NOMO-1 (cell line): ENCODE measurements around the gene SIAH3.
"Not testable (repeated sequence)": the region's sequence is repeated elsewhere in the genome, so short reads cannot be mapped to it uniquely, and the experiment has no call there.

Experiments used
- DNase-seq, 2 experiments: peaks; one replicate each; lab custom pipeline; 2025; ENCODE audit not compliant: unreplicated experiment in 2 of 2; lab: John Stamatoyannopoulos, UW

Gene SIAH3, protein sequence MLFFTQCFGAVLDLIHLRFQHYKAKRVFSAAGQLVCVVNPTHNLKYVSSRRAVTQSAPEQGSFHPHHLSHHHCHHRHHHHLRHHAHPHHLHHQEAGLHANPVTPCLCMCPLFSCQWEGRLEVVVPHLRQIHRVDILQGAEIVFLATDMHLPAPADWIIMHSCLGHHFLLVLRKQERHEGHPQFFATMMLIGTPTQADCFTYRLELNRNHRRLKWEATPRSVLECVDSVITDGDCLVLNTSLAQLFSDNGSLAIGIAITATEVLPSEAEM

DNA sequence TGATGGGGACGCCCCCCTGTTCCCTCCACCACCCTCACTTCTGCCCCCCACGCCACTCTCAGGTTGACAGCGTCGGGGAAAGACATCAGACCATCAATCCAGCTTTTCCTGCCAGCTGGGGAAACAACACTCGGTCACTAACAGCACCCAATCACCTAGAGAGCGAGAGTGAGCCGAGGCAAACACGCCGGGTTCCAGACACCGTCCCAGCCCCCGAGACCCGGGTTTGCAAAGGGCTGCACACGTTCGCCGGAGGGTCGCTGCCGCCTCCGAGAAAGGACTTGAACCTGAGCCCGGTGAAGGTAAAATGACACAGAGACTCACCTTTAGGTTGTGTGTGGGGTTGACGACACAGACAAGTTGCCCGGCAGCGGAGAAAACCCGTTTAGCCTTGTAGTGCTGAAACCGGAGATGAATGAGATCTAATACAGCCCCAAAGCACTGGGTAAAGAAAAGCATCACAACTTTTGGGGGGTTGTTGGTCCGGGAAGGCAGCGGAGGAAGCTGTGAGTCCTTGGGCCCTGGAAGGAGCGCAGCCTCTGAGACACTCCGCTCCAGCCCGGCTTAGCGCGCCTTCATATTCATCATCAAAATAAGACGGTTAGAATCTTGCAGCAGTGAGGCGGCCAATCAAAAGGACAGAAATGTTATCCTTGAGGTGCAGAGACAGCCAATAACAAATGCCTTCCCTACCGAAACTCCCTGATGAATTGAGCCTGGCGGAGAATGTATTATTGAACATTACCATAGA is at the start of gene SIAH3:
TSS of gene SIAH3 (minus strand) at position 583 of the 751 bp plus-strand sequence. CDS start at position 459, 124 bp downstream.
- no peak for DNase-seq

DNA sequence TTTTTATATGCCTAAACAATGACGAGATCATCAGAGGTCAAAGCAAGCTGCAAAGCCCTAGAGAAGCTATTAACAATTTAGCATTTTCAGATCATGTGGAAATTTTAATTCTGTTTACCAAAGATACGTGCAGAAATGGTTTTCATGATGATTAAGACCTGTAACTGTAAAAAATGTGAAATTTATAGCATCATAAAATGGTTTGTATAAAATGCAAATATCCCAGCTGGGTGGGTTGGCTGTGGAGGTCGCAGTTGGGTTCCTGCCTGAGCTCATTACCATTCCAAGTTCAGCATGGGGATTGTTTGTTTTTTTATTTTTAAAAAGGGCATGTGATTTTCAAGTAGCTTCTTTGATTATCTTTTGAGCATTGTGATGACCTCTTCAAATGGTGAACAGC is 47.9 kb upstream of the SIAH3 start:
- no peak for DNase-seq

DNA sequence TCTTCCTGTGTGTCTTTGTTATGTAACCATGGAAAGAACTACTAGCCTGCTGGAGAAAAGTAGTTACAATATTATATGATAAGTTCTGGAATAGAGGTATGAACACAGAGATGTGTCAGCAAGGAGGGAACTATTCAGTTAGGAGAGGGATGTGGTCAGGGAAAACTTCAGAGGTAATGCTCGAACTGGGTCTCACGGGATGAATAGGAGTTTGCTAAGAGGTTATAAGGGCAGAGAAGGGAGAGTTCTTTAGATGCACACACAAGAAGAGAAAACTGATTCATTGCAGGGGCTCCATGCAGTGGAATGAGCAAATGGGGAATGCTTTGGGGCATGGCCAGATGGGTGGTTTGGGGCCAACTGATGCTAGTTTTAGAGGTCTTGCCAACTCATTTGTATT is 46.0 kb upstream of the SIAH3 start:
- no peak for DNase-seq

DNA sequence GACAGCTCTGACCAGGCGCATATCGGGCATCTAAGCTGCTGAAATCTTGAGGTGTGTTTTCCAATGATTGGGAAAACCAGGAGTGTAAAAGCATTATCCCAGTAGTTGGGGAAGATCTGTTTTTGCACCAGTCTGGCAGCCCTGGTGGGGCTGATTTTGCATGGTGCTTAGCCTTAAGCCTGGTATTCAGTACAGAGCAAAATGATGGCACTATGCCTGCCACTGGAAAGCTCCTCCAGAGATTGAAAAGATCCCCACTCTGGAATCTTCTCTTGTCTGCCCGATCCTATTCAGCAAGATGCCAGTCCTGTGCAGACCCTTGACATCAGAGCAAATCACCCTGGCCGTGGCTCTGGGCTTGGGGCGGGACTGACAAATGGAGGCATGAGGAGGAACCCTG is 44.7 kb upstream of the SIAH3 start:
- DNase-seq: no peak

DNA sequence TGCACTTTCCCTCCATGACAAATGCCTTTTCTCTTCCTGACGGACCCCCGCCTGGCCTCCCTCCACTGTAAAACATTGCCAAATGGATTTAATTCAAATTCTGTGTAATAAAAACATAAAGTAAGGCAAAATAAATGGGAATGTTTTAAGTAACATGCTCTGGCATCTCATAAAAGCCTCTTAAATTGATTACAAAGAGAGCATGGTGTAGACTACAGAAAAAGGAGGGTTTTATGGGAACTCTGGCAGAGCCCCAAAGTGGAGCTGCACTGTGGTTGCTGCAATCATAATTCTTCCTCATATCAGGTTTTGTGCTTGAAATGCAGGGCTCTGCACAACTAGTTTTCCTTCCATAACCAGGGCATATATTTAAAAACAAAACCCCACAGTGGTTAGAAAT is 44.3 kb upstream of the SIAH3 start:
- DNase-seq: no peak

DNA sequence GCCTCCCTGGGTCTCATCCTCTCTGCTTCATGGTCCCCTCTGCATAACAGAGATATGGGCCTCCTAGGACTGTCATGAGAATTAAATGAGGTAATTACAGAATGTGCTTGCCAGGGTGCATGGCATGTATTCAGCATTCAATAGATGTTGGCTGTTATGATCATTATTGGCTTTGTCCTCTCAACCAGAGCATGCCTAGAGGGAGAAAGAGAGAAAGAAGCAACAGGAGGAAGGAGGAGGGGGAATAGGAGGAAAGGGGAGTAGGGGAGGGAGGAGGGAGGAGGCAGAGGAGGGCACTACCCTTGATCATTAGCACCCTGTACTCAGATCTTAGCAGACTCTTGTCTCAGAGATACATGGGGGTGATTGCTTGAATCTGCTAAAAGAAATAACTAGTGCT is 41.0 kb upstream of the SIAH3 start:
- no peak for DNase-seq

DNA sequence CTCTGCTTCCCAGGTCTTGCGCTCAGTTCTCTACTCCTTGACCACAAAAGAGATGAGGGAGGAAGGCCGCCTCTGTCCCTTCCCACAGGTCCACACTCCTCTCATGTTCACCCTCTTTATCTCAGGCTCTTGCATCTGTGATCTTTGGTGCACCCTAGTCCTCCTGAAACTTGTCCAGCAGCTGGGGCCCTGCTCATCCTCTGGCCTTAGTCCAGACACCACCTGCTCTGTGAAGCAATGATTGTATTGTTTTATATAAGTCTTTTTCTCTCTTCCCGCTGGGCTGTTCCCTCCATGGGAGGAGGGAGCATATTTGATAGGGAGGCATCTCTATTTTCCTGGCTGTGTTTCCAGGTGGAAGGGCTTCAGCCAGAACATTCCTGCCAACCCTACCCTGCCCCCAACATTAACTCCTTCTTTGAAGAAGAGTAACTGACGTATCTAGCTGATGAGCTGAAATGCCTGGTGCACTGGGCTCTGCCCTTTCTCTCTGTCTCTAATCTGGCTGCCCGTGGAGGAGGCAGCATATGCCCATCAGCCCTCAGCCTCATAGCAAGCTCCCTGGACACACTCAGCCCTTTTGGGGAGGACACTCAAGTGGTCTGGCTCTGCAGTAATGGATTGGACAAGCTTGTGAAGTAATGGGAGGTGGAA is 38.2 kb upstream of the SIAH3 start:
- DNase-seq: no peak

DNA sequence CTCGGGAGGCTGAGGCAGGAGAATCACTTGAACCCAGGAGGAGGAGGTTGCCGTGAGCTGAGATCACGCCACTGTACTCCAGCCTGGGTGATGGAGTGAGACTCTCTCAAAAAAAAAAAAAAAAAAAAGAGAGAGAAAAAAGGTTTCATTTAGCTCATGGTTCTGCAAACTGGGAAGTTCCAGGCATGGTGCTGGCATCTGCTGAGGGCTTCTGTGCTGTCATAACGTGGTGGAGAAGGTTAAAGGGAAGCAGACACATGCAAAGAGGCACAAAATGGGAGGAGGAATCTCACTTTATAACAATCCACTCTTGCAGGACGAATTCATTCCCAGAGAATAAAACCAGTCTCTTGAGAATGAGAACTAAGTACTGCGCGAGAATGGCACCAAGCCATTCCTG is 34.9 kb upstream of the SIAH3 start:
- DNase-seq: no peak

DNA sequence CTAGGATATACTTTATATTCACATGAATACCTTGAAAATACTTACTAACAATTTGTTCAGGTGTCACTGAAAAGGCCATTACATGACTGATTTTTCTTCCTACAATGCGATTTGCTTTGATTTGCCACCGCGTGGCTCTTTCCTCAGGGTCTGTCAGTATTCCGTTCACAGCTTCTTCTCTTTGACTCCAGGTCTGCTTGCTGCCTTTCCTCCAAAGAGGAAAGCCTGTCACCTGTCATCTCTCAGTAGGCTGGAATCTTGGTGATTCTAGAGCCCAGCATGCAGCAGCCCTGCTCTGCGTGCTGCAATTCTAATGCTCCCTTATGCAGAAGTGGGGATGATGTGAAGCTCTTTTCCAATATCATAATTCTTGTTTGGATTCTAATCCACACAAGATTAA is 33.6 kb upstream of the SIAH3 start:
- no peak for DNase-seq

DNA sequence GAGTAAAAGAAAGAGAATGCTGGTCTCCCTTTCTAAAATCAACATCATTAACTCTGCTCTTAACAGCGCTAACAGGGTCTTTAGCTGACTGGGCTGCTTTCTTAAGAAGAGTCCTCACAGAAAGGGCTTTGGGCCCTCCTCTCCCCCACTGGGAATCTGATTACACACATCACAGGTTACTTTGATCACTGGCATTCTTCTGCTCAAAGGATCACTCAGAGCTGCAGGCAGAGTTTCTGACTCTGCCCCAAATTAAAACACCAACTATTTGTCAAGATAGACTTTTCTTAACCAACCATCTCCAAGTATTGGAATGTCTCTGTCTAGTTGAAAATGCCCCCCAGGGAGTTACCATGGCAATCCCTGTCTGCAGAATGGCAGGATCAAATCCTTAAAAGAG is 31.1 kb upstream of the SIAH3 start:
- DNase-seq: no peak

DNA sequence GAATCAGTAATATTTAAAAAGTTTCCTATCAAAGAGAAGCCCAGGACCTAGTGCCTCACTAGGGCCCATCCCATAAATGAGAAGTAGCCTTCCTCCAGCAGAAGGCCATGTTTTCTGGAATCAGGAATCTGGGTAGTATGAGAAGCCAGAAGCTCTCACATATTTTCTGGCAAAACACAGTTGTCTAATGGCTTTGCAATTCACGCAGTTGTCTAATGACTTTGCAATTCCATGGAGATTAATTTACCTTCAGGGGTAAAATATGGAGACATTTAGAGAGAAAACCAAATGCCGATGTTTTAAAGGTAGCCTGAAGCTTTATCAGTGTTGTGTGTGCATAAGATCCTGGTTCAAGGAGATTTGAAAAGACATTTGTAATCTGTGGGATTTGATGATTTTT is 29.8 kb upstream of the SIAH3 start:
- no peak for DNase-seq

DNA sequence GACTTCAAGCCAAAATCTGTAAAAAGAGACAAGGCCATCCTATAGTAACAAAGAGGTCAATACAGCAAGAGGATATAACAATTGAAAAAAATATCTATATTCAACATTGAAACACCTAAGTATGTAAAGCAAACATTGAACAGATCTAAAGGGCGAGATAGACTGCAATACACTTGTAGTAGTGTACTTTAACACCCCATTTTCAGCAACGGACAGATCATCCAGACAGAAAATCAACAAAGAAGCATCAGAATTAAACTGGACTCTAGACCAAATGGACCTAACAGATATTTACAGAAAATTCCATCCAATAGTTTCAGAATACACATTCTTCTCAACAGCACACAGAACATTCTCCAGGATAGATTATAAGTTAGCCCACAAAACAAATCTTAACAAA is 28.7 kb upstream of the SIAH3 start:
- DNase-seq: no peak

DNA sequence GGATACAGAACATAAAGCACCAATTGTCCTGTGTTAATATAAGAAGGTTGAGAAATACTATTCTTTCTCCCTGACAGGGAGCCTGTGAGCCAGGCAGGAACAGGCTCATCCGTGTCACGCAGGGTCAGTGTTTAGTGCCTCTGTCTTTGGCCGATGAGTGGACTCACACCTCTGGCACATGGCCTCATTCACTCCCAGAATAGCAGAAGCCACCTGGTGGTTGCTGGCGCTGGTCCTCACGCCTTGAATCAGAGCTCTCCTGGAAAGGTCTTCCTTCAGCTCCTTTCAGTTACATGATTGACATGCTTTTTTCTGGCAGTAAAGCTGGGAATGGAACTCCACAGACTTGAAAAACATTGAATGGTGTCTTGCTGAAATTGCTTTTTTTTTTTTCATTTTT is 28.1 kb upstream of the SIAH3 start:
- DNase-seq: no peak

DNA sequence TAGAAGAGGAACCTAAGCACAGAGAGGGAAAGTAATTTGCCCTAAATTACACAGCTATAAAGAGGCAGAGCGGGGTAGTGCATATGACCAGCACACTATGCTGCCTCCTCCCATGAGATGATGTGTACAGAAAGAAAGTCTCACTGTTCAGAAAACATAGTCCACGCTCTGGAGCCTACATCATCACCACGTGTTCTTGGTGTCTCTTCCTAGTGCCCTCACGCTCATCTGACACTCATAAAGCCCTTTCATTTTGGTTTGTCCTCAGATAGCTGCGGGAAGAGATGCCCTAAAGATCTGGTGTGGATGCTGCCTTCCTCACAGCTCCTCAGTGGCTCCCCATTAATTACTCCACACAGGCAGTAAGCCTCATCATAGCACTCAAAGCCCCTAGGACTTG is 27.4 kb upstream of the SIAH3 start:
- no peak for DNase-seq

DNA sequence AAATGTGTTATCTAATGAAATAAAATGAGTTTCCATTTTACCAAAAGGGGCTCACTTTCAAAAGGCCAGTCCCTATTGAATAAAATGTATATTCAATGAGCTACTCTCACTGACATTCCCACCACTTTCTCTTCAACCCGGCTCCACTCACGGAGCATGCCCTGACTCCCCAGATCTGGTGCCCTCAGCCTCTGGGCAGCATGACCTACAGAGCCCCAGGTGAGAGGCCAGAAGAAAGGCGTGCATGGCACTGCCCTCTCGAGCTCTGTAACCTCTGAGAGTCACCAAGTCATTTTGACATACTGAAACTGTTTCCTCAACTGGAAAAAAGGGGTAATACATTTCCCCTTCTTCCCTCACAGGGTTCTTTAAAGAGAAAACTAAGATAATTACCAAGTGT is 25.2 kb upstream of the SIAH3 start:
- no peak for DNase-seq

DNA sequence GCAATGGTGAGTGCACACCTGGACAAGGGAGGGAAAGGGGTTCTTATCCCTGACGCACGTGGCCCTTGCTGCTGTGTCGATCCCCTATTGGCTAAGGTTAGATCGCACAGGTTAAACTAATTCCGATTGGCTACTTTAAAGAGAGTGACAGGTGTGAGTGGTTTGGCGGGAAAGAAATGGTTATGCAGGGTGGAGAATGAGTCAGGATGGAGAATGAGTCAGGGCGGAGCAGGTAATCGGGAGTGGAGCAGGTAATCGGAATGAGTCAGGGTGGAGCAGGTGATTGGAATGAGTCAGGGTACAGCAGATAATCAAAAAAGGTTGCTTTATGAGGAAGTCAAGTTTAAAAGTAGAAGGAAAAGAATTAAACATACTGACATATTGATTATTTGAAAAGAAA is 24.4 kb upstream of the SIAH3 start:
- DNase-seq: no peak

DNA sequence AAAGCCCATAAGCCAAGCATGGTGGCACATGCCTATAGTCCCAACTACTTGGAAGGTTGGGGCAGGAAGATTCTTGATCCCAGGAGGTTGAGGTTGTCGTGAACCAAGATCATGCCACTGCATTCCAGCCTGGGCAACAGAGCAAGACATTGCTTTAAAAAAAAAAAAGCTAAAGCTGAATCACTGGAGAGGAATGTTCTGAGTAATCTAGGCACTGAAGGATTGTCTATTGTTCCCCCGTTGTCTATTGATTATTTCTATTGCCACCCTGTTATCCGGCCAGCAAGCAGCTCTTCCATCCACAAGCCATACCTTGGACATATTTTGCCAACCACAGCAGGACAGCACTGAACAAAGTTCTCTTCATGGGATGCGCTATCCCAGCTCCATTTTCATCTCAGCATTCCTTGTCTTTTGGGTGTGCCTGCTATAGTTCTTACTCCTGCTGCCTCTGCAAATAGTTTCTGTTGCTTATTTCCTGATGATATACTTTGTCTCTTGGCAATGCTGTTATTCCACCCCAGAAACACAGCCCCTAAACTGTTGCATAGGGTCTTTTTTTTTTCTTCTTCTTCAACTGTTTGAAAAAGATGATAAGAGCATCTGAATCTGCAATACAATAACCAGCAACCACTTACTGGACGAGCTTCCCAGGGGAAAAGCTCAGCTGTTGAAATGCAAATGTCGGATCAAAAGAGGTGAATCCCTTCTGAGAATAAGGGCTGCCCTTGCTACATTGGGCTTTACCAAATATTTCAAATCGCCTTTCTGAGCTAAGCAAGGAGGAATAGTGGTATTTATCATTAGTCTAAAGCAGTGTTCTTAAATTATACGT is 22.2 kb upstream of the SIAH3 start:
- DNase-seq: no peak

DNA sequence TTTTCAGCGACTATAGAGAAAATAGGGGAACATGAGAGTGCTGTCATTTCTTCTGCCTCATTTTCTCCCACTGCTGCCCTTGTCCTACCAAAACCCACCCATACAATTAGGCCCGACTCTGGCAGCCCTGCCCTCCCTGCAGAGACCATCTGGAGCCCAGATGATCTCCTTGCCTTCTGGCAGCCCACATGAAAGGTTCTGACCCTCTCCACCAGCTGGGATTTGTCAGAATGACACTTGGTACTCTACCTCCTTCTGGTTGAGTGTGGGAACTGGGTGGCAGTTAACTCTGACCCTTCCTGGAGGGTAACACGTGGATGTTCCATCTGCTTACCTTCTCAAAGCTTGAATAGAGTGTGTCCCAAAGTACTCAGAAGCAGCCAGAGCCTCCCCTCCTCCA is 21.0 kb upstream of the SIAH3 start:
- no peak for DNase-seq

DNA sequence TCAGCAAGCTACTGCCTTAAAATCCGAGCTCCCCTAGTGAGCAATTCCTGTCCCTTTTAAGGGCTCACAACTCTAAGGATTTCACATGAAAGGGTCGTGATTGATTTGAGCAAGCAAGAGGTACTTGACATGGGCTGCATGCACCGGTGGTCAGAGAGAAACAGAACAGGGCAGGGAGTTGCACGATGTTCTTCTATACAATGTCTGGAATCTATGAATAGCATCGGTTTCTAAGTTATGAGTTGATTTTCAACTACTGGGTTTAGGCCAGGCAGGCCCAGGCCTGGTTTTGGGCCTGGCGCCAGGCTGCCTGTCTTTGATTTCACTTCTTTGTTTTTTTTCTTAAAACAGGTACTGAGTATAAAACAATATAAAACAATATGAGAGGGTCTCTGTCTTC is 19.6 kb upstream of the SIAH3 start:
- not testable (repeated sequence) for DNase-seq

DNA sequence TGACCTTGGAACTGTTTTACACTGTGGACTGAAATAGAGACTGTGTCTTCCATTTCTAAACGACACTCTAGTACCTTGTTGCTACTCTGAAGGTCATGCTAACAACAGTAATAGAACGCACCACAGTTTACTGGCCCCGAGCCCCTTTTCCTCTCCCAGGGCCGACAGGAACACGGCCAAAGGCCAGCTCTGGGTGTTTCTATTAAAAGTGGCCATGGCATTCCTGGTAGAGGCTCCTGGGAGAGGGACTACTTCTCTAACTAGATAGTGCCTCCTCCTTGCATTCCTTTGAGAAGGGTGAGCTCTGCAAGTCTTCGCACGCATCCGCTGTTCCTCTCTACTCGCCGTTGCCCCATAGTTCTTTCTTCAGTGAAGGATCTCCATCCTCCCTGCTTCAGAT is 18.7 kb upstream of the SIAH3 start:
- no peak for DNase-seq

DNA sequence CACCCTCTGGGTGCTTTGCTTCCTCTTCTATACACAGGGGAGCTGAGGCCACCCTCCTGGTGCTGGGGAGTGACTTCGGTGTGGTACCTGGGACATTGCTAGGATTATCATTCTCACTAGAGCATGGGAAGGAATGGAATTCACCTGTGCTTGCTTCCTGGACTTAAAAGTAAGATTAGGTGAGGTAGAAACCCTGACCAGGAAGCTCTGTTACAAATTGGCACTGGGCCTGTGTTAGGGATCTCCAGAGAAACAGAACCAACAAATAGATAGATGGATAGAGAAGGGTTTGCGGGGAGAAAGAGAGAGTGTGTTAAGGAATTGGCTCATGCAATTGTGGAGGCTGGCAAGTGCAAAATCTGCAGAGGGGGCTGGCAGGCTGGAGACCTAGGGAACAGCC is 13.9 kb upstream of the SIAH3 start:
- no peak for DNase-seq
